GM19193 (cell line): ENCODE measurements around the gene NR5A2.

Source experiments
- POLR2A ChIP-seq: IDR thresholded peaks from 4 replicates; pipeline ENCODE4 v1.6.1; 2011; ENCODE audit not compliant: insufficient read depth, insufficient read length; ENCODE audit errors: extremely low read depth

Gene NR5A2

DNA sequence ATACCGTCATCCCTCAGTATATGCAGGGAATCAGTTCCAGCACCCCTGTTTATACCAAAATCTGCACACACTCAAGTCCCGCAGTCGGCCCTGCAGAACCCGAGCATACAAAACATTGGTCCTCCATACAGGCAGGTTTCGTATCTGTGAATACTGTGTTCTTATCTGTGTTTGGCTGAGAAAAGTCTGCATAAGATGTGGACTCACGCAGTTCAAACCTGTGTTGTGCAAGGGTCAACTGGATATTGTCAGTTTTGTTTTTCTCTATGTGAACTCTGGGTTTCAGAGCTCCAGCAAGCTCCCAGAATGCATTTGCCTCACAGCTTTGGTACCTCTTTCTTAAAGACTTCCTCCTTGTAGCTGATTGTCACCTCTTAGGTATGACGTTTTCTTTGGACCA is 100.6 kb downstream of the NR5A2 start:
- no peak for TF ChIP-seq POLR2A

GRCh38 chr1:200128944-200129879 is 101.7 kb downstream of the NR5A2 start:
- no peak for TF ChIP-seq POLR2A

GRCh38 chr1:200130552-200130951 is 103.0 kb downstream of the NR5A2 start:
- TF ChIP-seq POLR2A, result no peak

DNA sequence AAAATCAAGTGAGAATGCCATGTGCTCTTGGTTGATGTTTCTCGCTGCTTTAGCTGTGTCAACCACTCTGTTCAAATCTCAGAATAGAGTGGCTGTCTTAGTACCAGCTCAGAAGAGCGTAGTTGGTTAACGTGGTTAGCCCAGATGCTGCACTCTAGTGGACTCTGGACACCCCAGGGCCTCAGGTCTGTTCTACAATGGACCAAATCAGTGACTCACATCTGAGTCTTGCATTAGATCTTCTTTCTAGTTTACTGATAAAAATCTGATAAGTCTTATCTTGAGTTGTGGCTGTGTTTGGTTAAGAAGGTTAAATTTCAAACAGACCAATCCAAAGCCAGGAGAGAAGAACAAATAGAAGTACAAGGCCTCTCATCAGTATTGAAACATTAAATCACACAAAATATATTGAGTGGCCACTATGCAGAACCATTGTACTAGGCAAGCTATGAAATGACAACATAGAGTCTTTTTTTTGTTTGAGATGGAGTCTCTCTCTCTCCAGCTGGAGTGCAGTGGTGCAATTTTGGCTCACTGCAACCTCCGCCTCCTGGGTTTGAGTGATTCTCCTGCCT is 104.1 kb downstream of the NR5A2 start:
- TF ChIP-seq POLR2A, result no peak

DNA sequence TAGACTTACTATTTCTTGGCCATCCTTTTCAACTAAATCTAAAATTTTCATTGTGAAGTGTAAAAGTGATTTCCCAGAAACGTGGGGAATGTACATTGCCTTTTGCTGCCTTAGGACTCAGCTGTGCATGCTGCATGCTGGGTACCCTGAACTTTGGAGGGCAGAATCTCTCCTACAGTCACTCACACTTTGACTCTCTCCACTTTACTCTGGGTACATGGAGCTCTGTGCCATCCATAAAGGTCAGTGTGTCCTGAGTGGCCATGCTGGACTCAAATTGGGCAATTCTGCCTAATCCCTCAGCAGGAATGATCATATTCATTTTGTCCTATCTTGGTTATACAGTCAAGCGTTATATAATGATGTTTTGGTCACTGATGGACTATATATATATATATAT is 105.6 kb downstream of the NR5A2 start:
- TF ChIP-seq POLR2A, result no peak

DNA sequence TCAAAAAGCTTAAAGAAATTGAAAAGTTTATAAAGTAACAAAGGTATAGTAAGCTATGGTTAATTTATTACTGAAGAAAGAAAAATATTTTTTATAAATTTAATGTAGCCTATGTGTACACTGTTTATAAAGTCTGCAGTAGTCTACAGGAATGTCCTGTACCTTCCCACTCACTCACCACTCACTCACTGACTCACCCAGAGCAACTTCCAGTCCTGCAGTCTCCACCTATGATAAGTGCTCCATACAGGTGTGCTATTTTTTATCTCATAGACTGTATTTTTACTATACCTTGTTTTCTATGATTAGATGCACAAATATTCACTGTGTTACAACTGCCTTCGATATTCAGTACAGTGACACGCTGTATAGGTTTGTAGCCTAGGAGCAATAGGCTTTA is 106.6 kb downstream of the NR5A2 start:
- TF ChIP-seq POLR2A, result no peak

GRCh38 chr1:200136384-200136783 is 108.9 kb downstream of the NR5A2 start:
- TF ChIP-seq POLR2A, result no peak

- TF ChIP-seq POLR2A, result no peak
Measured at GRCh38 chr1:200139661-200140250, 112.2 kb downstream of the NR5A2 start.

GRCh38 chr1:200143347-200143746 is 115.8 kb downstream of the NR5A2 start:
- TF ChIP-seq POLR2A, result no peak

GRCh38 chr1:200146100-200146499 is 118.6 kb downstream of the NR5A2 start:
- no peak for TF ChIP-seq POLR2A

GRCh38 chr1:200147094-200147493 is 119.6 kb downstream of the NR5A2 start:
- no peak for TF ChIP-seq POLR2A

- no peak for TF ChIP-seq POLR2A
Measured at GRCh38 chr1:200147742-200148141, 120.2 kb downstream of the NR5A2 start.

GRCh38 chr1:200150006-200150405 is 122.5 kb downstream of the NR5A2 start:
- no peak for TF ChIP-seq POLR2A

- TF ChIP-seq POLR2A, result no peak
Measured at GRCh38 chr1:200150721-200151120, 123.2 kb downstream of the NR5A2 start.

DNA sequence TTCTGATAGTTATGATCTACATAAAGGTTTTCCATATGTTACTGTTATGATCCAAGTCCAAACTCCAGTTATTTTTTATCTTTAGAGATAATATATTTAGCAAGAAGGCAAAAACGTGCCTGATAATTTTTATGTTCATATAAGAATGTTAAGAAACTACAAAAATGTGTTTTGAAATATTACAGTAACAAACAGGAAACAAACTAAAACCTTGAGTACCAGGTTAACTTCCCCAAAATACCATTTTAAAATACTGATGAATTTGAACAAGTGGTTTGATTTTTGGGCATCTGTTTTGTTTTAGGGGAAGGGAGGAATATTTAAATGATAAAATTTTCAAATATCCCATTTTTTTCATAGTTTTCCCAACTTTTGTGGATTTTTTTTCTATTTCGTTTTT is 124.8 kb downstream of the NR5A2 start:
- TF ChIP-seq POLR2A, result no peak
